ENCODE data around the gene DNHD1. TPM values are rescaled to one million over a fixed set of nuclear protein-coding genes. Genes with fewer than 3 reads are reported as not detected.

The DNHD1 gene
- total RNA-seq: 10 to 100 TPM in 2 of 4 donors, 1 to 10 TPM in 2; 2.9 to 20.9 (median 9.8) TPM

- TF ChIP-seq EP300 (IDR thresholded peaks at IDR 0.05) (no peak), POLR2AphosphoS5 (IDR thresholded peaks at IDR 0.05) (no peak), CTCF (IDR thresholded peaks at IDR 0.05) (no peak), POLR2A (IDR thresholded peaks at IDR 0.05) (no peak)
- Histone ChIP-seq H3K4me1 (peaks cover 0 to 38% (median 3%) of the 10 kb centered on the region in 3 donors), H3K27ac (peak within 1 kb of the TSS in 3 of 4 donors; percentile 27 to 70 (median 58)), H3K9me3 (no peaks in the 10 kb centered on the region), H3K27me3 (no peaks in the 10 kb centered on the region), H3K4me3 (peak within 1 kb of the TSS; percentile 13 to 46), H3K36me3 (peaks cover 0 to 51% of the 10 kb centered on the region in 2 donors)
- ATAC-seq: peak; percentile 70
- WGBS, 2 donors (ENCODE audit: low coverage in 1 of 2): 9 to 30% methylated on average over 16 to 18 of the region's 33 CpGs
Observed at GRCh38 chr11:6497069-6497839, at the start of gene DNHD1. Gene DNHD1 (plus strand): TSS chr11:6497280. CDS start chr11:6498216, 936 bp downstream.

- Histone ChIP-seq H3K4me3 (no peak overlapping the region), H3K27ac (no peak overlapping the region), H3K27me3 (no peaks in the 10 kb centered on the region), H3K4me1 (no peaks in the 10 kb centered on the region), H3K36me3 (peaks cover 0 to 63% of the 10 kb centered on the region in 2 donors), H3K9me3 (no peaks in the 10 kb centered on the region)
- 100% methylated on average over 1 of the region's 3 CpGs; no CpG with 5 or more reads in 1 of the 2 donors for WGBS, 2 donors (ENCODE audit: low coverage in 1 of 2)
- no peak for ATAC-seq
- TF ChIP-seq POLR2A (IDR thresholded peaks at IDR 0.05) (no peak), EP300 (IDR thresholded peaks at IDR 0.05) (no peak), POLR2AphosphoS5 (IDR thresholded peaks at IDR 0.05) (no peak), CTCF (IDR thresholded peaks at IDR 0.05) (no peak)
Observed at GRCh38 chr11:6448574-6448973, 48.5 kb upstream of the DNHD1 start.

GRCh38 chr11:6452219-6452618 lies 44.9 kb upstream of the DNHD1 start:
- Histone ChIP-seq H3K36me3 (peaks cover 0 to 100% of the 10 kb centered on the region in 2 donors), H3K27ac (no peak overlapping the region), H3K4me3 (no peak overlapping the region), H3K9me3 (no peaks in the 10 kb centered on the region), H3K27me3 (no peaks in the 10 kb centered on the region), H3K4me1 (no peaks in the 10 kb centered on the region)
- TF ChIP-seq POLR2AphosphoS5 (IDR thresholded peaks at IDR 0.05) (no peak), EP300 (IDR thresholded peaks at IDR 0.05) (no peak), CTCF (IDR thresholded peaks at IDR 0.05) (no peak), POLR2A (IDR thresholded peaks at IDR 0.05) (no peak)
- ATAC-seq: no peak
- 60% methylated on average over 1 of the region's 3 CpGs; no CpG with 5 or more reads in 1 of the 2 donors for WGBS, 2 donors (ENCODE audit: low coverage in 1 of 2)

DNA sequence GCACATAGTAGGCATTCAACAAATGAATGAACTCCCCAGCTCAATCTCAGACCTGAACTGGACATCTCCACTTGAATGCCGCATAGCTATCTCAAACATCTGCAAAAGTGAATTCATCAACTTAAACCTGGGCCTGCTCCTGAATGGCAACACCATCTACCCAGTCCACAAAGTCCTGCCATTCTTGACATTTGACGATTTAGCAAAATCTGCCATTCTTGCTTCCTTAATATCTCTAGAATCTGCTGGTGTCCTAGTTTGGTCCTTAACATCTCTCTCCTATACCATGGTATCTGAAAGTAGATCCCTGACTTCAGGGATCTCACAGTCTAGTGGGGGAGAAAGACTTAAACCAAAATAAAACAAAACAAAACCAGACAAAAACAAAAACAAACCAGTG lies 43.9 kb upstream of the DNHD1 start:
- H3K4me3 ChIP-seq: no peak overlapping the region
- TF ChIP-seq POLR2AphosphoS5 (IDR thresholded peaks at IDR 0.05): no peak
- TF ChIP-seq POLR2A (IDR thresholded peaks at IDR 0.05): no peak
- no peak for TF ChIP-seq EP300 (IDR thresholded peaks at IDR 0.05)
- no peak for TF ChIP-seq CTCF (IDR thresholded peaks at IDR 0.05)
- H3K4me1 ChIP-seq: no peaks in the 10 kb centered on the region
- H3K36me3 ChIP-seq: peaks cover 0 to 100% of the 10 kb centered on the region in 2 donors
- no peak overlapping the region for H3K27ac ChIP-seq
- ATAC-seq: no peak
- no peaks in the 10 kb centered on the region for H3K9me3 ChIP-seq
- 100% methylated on average over 1 to 2 of the region's 2 CpGs for whole genome bisulfite sequencing, 2 donors (ENCODE audit: low coverage in 1 of 2)
- H3K27me3 ChIP-seq: no peaks in the 10 kb centered on the region

DNA sequence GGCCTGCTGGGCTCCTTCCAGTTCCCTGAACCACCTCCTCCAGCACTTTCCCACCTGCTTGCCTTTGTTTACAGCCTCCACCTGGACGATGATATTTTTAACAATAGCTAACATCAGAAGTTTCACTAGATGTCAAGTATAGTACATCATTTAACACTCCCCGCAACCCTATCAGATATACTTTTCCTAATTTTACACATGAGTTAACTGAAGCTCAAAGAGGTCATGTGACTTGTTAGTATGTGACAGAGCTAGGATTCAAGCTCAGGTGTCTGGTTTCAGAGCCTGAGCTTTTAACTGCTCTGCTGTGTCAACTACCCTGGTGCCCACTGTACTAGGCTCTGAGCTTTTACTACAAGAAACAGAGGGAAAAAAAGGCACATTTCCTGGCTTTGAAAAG lies 42.0 kb upstream of the DNHD1 start:
- no peak for ATAC-seq
- WGBS, 2 donors (ENCODE audit: low coverage in 1 of 2): 81 to 82% methylated on average over 2 of the region's 2 CpGs
- no peaks in the 10 kb centered on the region for H3K27me3 ChIP-seq
- H3K4me1 ChIP-seq: no peaks in the 10 kb centered on the region
- peaks cover 0 to 100% of the 10 kb centered on the region in 2 donors for H3K36me3 ChIP-seq
- no peak overlapping the region for H3K27ac ChIP-seq
- H3K4me3 ChIP-seq: no peak overlapping the region
- no peaks in the 10 kb centered on the region for H3K9me3 ChIP-seq
- TF ChIP-seq POLR2A (IDR thresholded peaks at IDR 0.05) (no peak), EP300 (IDR thresholded peaks at IDR 0.05) (no peak)
